Hindlimb muscle (tissue), 1 donor: ENCODE results near the gene ANO1. TPM values are rescaled to one million over a fixed set of nuclear protein-coding genes. Genes with fewer than 3 reads are reported as not detected.
A peak's percentile ranks its signal among the peaks of the same experiment; 100 is the strongest.

ENCODE experiments used
- DNase-seq: peaks from one replicate; pipeline ENCODE4 v3.0.0-alpha.2; 2013
- polyA plus RNA-seq: library from polyadenylated mRNA; unstranded; fragments of 120-200 nt; gene quantifications from one replicate; pipeline ENCODE4 v1.2.1, GENCODE V29; 2013; ENCODE audit not compliant: insufficient read length

ANO1 gene
- polyA plus RNA-seq, 1 donor = 5.5 TPM

DNA sequence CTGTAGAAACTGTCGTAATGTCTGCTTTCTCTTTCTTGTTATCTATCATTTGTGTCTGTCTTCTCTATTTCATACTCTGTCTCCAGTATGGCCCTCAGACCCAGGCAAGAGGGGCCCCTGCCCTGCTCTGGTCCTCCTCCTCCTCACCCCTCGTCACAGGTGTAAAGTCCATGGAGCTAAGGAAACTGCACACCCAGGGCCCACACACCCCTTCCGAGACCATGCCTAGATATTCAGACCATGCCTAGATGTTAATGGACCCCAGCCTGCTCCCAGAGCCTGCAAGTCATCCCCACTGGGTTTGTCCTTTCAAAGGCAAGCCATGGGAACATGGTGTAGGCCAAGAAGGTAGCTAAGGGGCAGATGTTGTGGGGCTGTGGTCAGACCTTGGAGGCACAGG, 24.1 kb upstream of the ANO1 start:
- no peak for DNase-seq

DNA sequence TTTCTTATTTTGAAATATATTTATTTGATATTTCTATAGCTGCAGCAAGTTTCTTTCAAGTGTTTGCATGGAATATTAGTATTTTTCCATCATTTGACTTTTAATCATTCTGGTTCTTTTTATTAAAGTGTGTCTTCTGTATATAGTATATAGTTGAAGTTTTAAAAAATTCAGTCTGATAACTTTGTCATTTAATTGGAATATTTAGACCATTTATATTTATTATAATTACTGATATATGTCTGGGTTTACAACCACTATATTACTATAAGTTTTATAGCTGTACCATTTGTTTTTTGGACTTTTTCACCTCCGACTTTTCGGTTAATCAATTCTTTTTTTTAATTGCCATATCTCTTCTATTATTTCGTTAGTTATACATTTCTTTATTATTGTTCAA, 22.7 kb upstream of the ANO1 start:
- no peak for DNase-seq

- DNase-seq = no peak
Observed at GRCh38 chr11:70057080-70057479, 21.0 kb upstream of the ANO1 start.

DNA sequence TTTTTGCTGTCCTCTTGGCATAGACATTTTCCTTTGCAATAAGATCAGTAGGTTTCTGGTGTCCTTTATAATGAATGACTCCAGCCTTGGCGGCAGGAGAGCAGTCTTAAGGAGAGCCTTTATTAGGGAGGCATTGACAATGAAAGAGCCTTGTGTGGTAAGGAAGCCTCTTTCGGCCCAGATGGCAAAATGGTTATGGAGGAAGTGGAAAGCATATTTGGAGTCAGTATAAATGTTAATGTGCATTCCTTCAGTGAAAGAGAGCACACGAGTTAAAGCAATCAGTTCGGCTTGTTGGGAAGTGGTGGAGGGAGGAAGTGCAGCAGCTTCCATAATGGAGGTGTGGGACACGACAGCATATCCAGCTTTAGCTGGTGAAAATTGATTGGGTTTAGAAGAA, 18.1 kb upstream of the ANO1 start:
- peak; percentile 63 for DNase-seq

DNA sequence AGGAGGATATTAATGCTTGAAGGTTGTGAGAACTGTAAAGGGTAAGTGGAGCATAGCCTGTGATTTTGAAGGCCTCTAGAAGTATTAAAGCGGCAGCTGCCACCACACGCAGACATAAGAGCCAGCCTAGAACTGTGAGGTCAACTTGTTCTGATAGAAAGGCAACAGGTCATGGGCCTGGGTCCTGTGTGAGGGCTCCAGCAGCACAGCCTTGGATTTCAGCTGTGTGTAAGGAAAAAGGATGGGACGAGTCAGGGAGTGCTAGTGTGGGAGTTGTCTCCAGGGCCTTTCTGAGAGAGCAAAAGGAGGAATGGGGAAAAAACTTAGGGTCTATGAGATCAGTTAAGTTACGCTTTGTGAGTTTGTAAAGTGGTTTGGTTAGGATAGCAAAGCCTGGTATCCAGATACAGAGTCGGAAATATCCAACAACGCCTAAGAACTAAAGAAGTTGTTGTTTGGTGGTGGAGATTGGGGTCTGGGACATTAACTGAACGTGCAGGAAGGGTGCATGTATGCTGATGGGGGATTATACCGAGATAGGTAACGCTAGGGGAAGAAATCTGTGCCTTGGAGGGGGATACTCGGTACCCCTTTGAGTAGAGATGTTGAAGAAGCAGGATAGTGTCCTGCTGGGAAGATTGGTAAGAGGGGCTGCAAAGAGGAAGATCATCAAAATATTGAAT, 17.4 kb upstream of the ANO1 start:
- DNase-seq = no peak

GRCh38 chr11:70061734-70062133, 16.4 kb upstream of the ANO1 start:
- DNase-seq = no peak

GRCh38 chr11:70063121-70063520, 15.0 kb upstream of the ANO1 start:
- DNase-seq = no peak

DNA sequence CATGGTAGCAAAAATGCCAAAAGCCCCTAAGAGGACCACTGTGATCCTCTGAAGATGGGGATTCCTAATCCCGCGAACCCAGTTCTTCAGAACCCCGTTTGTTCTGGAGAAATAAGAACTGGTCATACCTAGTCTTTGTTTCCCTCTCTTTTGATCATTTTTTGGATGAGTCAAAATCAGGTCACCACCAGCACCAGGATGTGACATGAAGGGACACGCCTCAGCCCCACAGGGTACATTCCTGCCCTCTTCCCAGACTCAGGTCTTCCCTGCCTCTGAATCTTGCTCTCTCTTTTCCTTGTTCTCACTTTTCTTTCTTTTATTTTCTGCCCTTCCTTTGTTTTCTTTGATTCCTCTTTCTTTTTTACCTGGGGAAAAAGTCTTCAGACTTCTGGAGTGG, 14.6 kb upstream of the ANO1 start:
- DNase-seq = no peak

DNA sequence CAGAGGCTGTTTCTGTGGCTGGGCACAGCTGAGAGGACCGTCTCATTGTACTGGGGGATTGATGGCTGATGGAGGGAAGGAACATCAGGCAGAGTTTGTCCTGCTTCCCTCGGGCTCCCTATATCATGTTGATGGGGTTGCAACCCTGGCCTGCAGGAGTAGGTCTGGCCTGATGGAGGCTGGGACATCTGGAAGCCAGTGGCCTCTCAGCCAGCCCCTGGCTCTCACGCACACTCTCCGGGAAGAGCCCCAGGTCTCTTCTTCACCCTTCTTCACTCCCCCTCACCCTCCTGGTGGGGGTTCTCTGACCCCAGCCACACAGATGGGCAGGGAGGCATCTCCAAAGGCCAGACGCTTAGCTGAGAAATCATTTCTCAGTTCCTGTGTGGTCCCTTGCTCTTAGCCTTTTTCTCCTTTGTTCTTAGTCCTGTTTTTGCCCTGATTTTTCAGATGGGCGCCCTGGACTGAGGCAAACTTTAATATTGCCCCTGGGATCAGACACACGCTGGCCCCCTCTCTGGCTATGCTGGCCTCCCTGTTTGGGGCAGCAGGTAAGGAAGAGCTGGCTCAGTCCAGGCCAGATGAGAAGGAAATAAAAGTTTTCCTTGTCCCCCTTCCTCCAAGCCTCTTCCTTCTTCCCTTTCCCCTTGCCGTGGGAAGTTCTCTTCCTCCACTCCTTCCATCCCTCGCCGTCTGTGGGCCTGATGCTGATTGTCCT, 13.9 kb upstream of the ANO1 start:
- DNase-seq = no peak

DNA sequence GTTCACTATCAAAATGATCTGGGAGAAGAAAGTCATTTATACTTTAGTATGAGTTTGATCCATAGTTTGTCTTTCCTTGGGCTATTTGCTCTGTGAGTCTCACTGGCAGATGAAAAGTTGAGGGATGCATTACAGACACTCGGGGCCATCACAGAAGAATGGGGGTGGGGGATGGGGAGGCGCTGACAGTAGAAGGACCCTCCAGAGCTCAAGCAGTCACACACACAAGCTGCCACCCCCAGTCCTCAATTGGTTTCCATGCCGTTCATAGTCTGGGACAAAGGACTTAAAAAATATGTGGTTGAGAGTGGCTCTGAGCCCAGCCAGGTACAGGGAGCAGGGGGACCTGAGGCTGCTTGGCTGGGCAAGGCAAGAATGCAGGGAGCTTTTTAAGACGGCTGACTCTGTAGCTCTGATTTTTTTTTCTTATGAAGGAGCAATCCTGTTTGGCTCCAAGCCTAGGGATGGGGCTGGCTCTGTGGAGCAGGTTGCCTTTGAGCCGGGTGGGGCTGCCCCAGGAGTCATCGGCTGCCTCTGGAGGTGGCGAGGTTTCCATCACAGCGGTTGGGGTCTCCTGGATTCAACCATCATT, 13.3 kb upstream of the ANO1 start:
- DNase-seq = no peak

DNA sequence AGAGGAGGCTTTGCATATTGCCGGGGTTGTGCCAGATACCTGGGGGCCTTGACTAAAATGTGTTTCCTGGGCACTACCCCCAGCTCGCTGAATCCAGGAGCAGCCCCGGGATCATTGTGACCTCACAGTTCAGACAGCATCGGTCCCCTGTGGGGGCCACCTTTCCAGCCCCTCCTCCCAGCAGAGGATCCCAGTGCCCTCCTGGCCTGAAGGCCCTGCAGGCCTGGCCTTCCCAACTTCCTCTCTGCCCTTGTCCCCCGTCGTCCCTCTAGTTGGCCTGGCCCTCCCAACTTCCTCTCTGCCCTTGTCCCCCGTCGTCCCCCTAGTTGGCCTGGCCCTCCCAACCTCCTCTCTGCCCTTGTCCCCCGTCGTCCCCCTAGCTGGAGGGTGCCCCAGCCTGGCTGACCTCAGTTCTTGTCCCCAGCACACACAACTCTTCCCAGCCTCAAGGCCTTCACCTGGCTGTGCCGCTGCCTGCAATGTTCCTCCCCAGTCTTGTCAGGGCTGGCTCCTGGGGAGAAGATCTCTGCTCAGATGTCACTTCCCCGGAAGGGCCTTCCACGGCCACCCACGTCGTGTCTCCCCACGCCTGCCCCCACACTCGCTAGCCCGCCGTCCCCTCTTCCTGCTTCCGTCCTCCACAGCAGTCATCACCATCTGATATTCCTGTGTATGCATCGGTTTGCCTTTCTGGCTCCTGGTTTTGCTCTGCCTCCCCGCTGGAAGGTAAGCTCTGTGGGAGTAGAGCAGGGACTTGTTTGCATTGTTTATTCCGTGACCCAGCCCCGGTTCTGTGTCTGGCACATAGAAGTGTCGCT, 12.6 kb upstream of the ANO1 start:
- no peak for DNase-seq

DNA sequence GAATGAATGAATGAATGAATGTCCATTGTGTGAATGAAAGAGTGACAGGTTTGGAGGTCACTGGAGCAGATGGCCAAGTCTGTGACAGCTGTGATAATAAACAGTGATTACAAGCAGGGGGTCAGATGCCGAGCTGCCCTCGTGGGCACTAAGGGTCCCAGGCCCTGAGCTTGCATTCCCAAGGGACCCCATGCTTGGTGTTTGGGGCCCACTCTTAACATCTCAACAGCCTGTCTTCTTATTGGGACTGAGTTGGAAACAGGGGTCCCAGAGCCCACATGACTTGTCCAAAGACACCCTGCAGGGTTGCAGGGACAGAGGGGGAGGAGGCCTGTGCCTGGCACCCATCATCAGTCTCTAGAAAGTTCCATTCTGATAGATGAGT, 12.0 kb upstream of the ANO1 start:
- no peak for DNase-seq

GRCh38 chr11:70066628-70067027, 11.5 kb upstream of the ANO1 start:
- DNase-seq = no peak

DNA sequence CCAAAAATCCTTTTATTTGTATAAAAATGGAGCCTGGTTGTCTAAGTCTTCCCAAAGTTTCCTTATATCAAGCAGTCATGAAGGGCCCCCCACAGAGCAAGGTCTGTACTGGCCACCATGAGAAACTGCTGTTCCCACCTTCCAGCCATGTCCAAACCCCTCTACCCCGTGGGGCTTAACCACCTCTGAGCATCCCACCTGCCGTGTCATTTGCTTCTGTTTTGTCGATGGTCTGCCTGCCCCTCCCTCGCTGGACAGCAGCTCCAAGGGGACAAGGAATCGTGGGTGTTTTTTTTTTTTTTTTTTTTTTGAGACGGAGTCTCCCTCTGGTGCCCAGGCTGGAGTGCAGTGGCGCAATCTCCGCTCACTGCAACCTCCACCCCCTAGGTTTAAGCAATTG, 11.1 kb upstream of the ANO1 start:
- no peak for DNase-seq

GRCh38 chr11:70067591-70068341, 10.4 kb upstream of the ANO1 start:
- DNase-seq = no peak

DNA sequence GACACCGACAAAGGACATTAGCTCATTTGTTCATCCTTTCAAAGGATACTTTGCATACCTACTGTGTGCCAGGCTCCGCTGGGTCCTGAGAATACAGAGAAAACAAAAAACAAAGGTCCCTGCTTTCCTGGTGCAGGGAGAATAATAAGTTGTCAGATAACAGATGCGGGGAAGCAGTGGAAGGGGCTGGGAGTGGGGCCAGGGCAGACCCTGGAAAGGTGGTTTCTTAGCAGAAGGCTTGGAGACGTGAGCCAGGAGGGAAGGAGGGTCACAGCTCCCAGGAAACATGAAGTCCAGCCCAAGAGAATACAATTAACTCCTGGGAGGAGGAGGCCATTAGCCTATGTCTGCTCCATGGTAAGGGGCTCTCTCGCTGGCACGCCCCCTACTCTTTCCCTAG, 9.8 kb upstream of the ANO1 start:
- no peak for DNase-seq

- DNase-seq = no peak
Observed at GRCh38 chr11:70068950-70069349, 9.2 kb upstream of the ANO1 start.

DNA sequence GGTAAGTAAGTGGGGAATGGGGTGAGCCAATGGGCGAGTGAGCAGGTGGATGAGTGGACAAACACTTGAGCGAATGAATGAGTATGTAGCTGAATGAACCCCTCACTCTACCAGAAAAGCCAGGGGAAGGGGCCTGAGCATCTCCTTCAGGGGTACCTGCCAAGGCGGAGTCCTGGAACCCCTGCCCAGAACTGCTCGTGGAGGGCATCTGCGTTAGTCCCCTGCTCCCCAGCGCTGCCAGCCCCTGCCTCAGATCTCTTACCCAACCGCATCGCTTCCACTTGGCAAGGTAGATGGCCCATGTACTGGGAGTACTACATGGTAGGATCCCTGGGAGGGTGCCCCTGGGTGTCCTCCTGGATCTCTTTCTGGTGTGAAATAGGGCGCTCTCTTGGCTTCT, 7.4 kb upstream of the ANO1 start:
- no peak for DNase-seq

- no peak for DNase-seq
Observed at GRCh38 chr11:70071996-70072395, 6.1 kb upstream of the ANO1 start.

DNA sequence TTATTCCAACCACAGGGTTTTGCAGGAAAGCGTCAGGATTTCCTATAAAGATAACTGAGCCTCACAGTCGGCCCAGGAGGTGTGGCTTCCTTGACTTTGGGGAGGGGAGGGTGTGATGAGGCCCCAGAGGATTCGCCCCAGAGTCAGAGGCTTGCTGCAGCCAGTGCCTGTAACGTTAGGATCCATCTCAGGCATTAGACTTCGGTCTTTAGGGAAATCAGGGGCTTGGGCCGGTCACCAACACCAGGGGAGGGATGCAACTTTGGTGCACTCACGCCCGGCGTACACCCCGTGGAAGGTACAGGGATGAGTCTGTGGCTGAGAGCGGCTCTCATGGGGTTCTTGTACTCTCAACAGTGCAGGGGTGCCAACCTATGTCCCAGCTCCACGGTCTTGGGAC, 5.7 kb upstream of the ANO1 start:
- DNase-seq = no peak

- no peak for DNase-seq
Observed at GRCh38 chr11:70072861-70073755, 5.0 kb upstream of the ANO1 start.
